Middle frontal gyrus (tissue), 1 donor: ENCODE measurements around the gene DCP1A.
"Not testable (repeated sequence)": the region's sequence is repeated elsewhere in the genome, so short reads cannot be mapped to it uniquely, and the experiment has no call there.

ENCODE experiments used
- DNase-seq: peaks from one replicate; pipeline ENCODE4 v3.0.0-alpha.2; 2015; ENCODE audit warnings: low spot score; ENCODE audit errors: extremely low spot score

Gene DCP1A

GRCh38 chr3:53269193-53269592, 78.2 kb downstream of the DCP1A start:
- not testable (repeated sequence) for DNase-seq

DNA sequence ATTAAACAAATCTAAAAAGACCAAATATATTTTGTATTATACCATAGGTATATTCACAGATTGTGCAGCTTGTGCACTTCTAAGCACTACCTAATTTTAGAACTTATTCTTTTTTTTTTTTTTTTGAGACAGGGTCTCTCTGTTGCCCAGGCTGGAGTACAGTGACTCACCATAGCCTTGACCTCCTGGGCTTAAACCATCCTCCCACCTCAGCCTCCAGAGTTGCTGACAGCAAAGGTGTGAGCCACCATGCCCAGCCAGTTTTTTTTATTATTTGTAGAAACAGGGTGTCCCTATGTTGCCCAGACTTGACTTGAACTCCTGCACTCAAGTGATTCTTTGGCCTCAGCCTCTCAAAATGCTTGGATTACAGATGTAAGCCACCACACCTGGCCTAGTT, 79.6 kb downstream of the DCP1A start:
- no peak for DNase-seq

DNA sequence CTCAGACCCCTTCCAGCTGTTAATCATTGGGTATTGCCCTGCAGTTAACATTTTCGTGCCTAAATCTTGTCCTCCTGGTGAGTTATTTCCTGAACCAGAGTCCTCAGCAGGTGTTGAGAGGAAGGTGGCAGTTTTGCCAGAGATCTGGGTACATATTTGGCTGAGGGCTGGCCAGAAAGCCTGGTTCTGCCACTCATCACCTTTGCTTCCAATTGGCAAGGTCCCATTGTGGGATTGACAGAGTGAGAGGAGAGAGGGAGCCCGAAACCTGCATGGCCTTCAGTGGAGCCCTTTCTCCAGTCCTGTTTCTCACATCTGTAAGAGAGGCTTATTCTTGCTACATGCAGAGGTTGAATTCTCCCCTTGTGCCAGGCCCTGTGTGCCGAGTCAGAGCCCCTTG, 82.6 kb downstream of the DCP1A start:
- DNase-seq = no peak

DNA sequence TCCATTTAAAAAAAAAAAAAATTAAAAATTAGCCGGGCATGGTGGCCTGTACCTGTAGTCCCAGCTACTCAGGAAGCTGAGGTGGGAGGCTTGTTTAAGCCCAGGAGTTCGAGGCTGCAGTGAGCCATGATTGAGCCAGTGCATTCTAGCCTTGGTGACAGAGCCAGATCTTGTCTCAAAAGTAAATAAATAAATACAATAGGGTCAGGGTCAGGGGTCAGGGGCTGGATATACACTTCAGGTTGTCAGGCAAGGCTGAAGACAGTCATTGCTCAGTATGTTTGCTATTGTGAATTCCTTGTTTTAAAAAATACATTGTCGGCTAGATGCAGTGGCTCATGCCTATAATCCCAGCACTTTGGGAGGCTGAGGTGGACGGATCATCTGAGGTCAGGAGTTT, 83.4 kb downstream of the DCP1A start:
- DNase-seq = no peak

DNA sequence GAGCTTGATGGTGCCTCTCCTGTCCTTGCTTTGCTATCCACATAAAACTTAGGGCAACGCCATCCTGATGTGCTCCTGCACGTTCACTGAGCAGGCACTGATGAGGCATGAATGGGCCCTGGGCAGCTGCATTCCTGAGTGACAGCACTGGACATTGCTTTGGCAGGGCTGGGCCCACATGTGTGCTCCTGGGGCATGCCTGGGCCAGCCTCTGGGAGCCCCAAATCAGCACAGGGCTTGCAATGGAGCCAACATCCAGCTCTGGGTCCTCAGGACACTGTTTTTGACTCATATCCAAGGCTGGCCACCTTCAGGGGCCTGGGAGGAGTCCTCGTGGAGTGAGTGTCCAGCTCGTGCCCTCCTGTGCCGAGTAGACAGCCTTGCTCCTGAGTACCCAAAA, 85.6 kb downstream of the DCP1A start:
- DNase-seq = no peak

DNA sequence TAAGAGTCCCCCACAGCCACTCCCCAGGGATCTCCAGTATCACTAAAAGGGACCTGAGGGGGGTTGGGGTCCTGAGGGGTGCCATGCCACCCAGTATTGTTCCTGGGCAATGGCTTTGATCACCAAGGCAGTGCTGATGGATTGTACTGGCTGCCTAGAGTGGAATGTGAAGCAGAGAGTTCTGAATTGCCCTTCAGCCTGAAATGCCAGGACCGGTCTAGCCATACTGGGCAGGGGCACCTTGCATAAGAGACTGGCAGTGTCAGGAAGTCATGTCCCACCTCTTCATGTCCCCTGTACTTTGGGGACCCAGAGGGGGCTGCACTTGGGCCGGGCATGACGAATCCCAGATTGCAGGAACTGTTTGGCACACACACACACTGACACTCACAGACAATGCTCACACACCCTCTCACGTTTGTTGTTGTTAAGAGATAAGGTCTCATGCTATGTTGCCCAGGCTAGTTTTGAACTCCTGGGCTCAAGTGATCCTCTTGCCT, 87.0 kb downstream of the DCP1A start:
- DNase-seq = no peak

GRCh38 chr3:53259427-53260259, 87.7 kb downstream of the DCP1A start:
- no peak for DNase-seq

DNA sequence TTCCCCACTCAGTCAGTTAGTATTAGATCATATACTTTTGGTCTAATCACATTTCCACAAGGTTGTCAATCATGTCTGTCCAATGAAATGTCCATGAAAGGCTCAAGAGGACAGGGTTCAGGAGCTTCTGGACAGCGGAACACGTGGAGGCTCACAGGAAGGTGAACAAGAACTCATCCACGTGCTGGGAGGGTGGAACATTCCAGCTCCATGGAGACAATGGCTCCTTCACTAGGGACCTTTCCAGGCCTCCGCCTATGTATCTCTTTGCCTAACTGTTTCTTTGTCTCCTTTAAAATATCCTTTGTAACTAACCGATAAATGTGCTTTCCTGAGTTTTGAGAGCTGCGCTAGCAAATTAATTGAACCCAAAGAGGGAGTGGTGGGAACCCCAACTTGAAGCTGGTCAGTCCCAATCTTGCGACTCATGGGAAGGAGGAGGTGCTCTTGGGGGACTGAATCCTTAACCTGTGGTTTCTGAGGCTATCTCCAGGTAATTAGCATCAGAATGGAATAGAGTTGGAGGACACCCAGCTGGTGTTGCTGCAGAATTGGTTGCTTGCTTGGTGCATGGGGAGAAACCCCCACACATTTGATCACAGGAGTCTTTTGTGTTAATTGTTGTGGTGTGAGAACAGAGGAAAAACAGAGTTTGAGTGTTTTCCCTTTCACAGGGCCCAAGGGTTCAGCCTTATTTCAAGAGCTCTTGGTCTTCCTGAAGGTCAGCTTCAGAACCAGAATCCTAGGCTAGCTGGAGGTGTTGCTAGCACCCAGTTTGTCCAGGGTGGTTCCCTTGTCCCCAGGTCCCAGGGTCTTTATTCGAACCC, 88.5 kb downstream of the DCP1A start:
- DNase-seq = no peak

- DNase-seq = no peak
Observed at GRCh38 chr3:53257465-53257864, 89.9 kb downstream of the DCP1A start.

GRCh38 chr3:53256704-53257055, 90.7 kb downstream of the DCP1A start:
- no peak for DNase-seq

DNA sequence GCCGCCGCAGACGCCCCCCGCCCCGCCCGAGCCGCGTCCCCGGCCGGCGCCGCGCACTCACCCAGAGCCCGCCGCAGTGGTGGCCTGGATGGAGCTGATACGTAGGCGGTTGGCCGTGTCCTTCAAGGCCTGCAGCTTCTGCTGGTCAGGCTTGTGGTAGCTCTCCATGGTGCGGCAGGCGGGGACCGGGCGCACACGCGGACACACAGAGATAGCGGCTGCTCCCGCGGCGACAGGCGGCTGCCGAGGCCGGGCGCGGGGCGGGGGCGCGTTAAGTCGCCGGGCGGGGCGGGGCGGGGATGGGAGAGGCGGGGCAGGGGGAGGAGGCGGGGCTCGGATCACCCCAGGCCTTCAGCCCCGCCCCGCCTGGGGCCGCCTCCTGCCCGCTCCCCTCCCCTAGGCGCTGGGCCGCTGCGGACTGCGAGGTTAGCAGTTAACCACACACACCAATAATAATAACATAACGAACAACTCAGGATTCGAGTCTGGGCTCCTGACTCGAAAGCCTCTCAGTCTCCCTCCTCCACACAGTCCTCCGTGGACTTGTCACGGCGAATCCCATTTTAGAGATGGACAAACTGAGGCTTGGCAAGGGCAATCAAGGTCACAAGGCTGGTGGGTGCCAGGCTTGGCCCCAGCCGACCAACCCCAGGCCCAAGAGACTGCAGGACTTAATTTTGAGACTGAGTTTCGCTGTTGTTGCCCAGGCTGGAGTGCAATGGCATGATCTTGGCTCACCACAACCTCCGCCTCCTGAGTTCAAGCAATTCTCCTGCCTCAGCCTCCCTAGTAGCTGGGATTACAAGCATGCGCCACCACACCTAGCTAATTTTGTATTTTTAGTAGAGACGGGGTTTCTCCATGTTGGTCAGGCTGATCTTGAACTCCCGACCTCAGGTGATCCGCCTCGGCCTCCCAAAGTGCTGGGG, 91.3 kb downstream of the DCP1A start, which contains the start of gene TKT:
TKT (minus strand) TSS at position 248 of the 929 bp plus-strand sequence; CDS start at position 168, 80 bp downstream.
- peak; percentile 55 for DNase-seq

- DNase-seq = no peak
Observed at GRCh38 chr3:53255423-53255774, 91.9 kb downstream of the DCP1A start.

DNA sequence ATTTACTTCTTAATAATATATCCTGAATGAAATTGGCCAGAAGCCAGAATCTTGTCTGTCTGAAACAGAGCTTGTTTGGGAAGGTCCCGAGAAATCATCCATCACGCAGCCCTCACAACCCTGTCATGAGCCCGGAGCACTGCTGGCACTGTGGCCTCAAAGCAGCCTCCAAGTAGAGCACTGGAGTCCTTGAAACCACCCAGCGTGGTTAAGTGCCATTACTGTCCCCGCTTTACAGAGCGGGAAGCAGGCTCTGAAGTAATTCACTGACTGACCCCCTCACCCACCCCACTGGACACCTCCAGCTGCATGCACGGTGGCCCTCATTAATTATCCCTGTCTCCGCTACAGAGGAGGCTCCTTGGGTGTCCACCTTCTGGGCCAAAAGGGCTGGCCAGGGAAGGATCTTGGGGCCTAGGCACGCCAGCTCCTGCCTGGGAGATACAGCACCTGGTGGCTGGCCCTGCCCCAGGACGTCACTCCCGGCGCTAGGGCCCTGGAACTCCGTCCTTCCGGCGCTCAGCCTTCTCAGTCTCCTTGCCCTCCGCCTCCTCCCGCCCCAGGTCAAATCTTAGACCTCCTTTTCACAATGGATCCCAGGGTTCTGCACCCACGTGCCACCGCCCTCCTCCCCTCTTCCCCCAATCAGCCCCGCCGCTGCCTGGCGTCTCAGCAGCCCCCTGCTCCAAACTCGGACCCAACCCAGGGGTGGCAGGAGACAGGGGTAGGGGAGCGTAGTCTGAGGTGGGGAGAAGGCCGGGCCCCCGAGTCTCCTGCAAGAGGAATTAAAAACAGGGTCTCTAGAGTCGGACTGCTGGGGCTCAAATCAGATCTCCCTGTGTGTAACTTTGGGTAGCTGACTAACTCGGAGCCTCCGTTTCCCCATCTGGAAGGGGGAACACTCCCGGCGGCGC, 92.6 kb downstream of the DCP1A start:
- DNase-seq = no peak

DNA sequence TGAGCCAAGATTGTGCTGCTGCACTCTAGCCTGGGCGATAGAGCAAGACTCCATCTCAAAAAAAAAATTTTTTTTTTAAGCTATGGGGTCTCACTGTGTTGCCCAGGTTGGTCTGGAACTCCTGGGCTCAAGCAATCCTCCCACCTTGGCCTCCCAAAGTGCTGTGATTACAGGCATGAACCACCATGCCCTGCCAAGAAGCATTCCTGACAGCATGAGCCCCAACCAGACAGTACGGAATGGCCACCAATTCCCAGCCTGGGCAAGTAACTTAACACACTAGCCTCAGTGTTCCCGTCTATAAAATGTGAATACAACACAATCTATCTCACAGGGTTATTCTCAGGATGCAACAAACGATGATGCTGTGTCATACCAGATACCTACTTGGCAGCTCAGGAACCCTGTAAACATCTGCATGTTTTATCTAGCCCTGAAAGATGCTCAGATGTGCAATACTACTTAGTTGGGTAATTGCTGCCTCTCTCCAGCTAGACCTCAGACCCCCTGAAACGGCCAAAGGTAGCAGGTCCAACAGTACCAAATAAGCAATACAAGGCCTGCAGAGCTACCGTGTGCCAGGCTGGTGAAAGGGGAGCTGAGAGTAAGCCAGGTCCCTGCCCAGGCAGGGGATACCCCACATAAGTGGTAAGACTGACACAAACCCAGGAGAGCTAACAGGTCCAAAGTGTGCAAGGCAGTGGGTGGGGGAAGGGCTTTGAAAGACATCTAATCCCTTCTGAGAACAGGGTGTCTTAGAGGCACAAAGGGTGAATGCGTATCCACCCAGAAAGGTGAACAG, 93.4 kb downstream of the DCP1A start:
- DNase-seq = no peak

DNA sequence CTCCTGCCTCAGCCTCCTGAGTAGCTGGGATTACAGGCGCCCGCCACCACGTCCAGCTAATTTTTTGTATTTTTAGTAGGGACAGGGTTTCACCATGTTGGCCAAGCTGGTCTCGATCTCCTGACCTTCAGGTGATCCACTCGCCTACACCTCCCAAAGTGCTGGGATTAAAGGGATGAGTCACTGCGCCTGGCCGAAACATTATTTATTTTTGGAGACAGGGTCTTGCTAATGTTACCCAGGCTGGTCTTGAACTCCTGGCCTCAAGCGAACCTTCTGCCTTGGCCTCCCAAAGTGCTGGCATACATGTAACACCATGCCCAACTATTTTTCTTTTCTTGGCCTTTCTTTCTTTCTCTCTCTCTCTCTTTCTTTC, 94.4 kb downstream of the DCP1A start:
- not testable (repeated sequence) for DNase-seq

- no peak for DNase-seq
Observed at GRCh38 chr3:53252096-53252946, 95.0 kb downstream of the DCP1A start.

- no peak for DNase-seq
Observed at GRCh38 chr3:53250881-53251605, 96.3 kb downstream of the DCP1A start.

- no peak for DNase-seq
Observed at GRCh38 chr3:53250453-53250852, 96.9 kb downstream of the DCP1A start.
